Fibroblast of skin of back (primary cell): ENCODE measurements around the gene CCDC69.
A peak's percentile ranks its signal among the peaks of the same experiment; 100 is the strongest.
"Not testable (repeated sequence)": the region's sequence is repeated elsewhere in the genome, so short reads cannot be mapped to it uniquely, and the experiment has no call there.

ENCODE experiments used
- DNase-seq: peaks from one replicate; pipeline ENCODE4 v3.0.0-alpha.2; 2013

The CCDC69 gene

DNA sequence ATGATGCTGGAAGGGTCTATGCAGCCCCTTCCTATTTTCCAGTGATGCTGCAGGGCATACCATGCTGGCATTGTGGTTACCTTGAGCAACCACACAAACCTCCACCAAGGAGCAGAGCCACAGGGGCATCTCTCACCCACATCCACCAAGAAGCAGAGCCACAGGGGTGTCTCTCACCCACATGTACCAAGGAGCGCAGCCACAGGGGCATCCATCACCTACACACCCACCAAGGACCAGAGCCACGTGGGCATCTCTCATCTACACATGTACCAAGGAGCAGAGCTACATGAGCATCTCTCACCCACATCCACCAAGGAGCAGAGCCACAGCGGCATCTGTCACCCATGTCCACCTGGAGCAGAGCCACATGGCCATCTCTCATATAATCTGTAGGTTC lies 20.3 kb upstream of the CCDC69 start:
- DNase-seq = no peak

DNA sequence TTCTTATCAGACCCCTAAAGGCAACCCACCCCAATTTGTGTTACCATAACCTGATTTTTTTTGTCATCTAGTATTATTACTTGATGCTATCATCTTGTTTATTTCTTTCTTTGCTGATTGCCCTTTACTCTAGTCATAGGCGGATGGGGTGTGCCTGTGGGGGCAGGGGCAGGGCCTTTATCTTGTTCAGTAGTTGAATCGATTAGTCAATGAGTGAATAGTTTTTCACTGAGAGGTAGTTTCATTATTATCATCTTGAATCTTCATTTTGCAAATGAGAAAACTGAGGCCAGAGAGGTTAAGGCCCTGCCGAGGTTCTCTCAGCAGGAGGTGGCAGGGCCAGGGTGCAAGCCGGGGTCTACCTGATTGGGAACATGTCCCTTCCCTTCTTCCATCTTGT lies 19.7 kb upstream of the CCDC69 start:
- no peak for DNase-seq

- DNase-seq = no peak
These were observed 19.2 kb upstream of the CCDC69 start for GRCh38 chr5:151243127-151243526.

GRCh38 chr5:151240924-151241635 lies 17.2 kb upstream of the CCDC69 start:
- DNase-seq = no peak

- not testable (repeated sequence) for DNase-seq
These were observed 16.5 kb upstream of the CCDC69 start for GRCh38 chr5:151240268-151240835.

- peak; percentile 65 for DNase-seq
These were observed 15.5 kb upstream of the CCDC69 start for GRCh38 chr5:151239237-151239861.

DNA sequence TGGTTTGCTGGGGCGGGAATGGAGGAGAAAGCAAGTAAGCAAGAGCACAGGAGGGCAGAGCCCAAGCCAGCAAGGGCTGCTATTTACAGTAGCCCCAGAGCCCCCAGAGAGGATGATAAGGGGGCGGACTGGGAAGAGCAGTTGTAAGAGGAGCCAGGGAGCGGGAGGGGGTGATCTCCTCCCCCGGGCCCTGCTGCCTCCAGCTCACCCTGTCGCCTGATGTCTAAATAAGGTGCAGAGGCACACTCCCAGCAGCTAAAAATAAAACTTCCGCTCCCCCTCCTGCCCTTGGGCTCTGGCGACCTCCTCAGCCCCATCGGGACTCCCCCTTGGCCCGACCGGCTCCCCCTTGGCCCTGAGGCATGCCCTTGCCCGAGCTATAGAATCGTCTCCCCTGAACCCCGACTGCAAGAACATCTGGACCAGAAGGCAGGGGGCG lies 14.4 kb upstream of the CCDC69 start:
- no peak for DNase-seq

DNA sequence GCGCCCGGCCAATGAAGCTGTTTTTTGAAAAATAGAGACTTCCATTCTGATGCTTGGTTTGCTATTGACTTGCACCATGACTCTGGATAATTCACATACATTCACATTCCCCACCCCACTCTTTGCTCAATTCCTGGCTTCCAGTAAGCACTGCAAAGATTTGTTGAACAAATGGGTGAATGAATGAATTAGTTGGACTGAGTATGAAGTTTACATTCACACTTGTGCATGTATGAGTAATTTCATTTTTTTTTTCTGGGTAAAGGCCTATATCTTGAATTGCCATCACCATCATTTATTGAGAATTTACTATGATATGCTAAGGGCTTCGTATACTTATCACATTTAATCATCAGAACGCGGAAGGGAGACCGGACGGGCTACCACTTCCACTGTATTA lies 13.8 kb upstream of the CCDC69 start:
- DNase-seq = no peak

DNA sequence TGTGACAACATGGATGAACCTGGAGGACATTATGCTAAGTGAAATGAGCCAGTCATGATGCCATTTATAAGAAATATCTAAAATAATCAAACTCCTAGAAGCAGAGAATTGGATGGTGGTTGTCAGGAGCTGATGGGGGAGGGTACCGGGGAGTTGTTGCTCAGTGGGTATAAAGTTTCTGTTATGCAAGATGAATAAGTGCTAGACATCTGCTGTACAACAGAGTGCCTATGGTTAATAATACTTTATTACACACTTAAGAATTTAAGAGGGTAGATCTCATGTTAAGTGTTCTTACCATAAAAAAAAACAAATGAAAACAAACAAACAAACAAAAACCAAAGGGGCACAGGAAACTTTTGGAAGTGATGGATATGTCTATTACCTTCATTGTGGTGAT lies 13.0 kb upstream of the CCDC69 start:
- no peak for DNase-seq

DNA sequence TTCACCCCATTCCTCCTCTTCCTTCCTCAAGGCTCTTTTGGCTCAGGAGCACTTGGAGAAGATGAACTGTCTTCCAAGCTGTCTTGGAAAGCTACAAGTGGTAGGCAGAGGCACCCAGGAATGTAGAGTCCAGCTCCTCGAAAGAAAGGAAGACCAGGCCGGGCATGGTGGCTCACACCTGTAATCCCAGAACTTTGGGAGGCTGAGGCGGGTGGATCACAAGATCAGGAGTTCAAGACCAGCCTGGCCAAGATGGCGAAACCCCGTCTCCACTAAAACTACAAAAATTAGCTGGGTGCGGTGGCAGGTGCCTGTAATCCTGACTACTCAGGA lies 11.3 kb upstream of the CCDC69 start:
- not testable (repeated sequence) for DNase-seq

DNA sequence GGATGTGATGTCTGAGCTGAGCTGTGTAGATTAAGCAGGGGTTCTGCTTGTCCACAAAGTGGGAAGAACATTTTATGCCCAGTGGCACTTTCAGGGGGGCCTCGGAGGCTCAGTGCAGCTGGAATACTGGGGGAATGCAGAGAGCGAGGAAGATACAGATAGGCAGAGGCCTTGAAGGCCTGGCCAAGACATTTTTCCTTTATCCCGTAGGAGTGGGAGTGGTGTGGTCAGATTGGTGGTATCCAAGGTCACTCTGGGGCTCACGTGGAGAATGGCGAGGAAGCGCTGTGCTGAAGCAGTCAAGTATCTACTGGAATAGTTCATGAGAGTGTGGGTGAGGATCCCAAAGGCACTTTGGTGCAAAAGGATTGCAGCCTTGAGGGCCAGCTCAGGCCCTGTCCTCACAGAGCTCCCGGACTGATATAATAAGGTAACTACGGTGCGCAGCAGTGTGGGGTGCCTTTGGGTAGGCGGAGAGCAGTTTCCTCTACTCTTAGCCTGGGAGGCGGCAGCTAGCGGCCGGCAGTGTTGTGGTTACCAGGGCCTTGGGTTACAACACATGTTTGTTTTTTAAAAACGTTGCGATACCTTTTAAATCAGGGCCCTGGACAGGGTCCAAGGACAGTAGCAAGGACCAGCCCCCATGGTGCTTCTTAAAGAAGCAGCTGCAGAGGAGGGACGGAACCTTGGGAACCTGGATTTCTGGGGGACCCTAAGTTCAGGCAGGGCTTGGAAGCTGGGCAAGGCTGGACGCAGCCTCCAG lies 10.8 kb upstream of the CCDC69 start:
- no peak for DNase-seq

DNA sequence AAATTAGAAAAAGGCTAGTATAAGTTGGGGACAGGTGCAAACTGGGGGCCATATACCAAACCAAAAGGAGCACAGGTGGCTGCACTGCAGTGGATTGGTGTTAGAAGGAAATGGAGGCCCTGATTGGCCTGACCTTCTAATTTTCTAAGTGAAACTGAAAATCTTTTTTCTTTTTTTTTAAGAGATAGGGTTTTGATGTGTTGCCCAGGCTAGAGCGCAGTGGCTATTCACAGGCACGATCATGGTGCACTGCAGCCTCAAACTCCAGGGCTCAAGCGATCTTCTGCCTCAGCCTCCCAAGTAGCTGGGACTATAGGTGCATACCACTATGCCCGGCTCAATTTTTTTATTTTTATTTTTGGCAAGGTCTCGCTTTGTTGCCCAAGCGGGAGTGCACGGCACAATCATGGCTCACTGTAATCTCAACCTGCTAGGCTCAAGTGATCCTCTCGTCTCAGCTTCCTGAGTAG lies 9.8 kb upstream of the CCDC69 start:
- DNase-seq = no peak

GRCh38 chr5:151231359-151231758 lies 7.5 kb upstream of the CCDC69 start:
- no peak for DNase-seq

GRCh38 chr5:151230048-151230680 lies 6.3 kb upstream of the CCDC69 start:
- DNase-seq = no peak

GRCh38 chr5:151228986-151229385 lies 5.1 kb upstream of the CCDC69 start:
- DNase-seq = no peak

- DNase-seq = no peak
These were observed 4.1 kb upstream of the CCDC69 start for GRCh38 chr5:151227918-151228447.

- DNase-seq = no peak
These were observed 1.6 kb upstream of the CCDC69 start for GRCh38 chr5:151225475-151225874.

DNA sequence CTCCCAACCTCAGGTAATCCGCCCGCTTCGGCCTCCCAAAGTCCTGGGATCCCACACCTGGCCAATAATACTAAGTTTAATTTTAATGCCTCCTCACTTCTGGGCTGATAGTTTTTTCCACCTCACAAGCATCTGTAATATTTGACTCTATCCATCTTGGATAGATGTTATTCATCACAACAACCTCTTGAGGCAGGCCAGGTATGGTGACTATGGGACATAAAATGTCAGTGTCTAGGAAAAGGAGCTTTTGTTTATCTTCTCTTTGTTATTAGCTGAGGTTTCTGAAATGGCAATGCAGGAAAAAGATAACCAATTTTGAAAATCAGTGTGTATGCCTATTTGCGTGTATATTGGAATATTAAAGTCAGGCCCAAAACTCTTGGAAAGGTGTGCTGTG lies 1.2 kb upstream of the CCDC69 start:
- DNase-seq = no peak

DNA sequence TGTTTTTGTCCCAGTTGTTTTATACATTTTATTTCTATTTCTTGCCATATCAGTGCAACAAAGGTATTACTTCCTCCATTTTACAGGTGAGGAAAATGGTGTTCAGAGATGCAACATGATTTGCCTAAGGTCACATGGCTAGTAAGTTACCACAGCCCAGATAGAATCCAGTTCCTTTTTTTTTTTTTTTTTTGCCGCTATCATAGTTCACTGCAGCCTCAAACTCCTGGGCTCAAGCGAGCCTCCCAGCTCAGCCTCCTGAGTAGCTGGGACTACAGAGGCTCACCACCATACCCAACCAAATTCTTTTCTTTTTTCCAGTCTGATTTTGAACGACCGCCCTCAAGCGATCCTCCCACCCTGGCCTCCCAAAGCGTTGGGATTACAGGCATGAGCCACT lies 480 bp upstream of the CCDC69 start:
- DNase-seq = no peak

DNA sequence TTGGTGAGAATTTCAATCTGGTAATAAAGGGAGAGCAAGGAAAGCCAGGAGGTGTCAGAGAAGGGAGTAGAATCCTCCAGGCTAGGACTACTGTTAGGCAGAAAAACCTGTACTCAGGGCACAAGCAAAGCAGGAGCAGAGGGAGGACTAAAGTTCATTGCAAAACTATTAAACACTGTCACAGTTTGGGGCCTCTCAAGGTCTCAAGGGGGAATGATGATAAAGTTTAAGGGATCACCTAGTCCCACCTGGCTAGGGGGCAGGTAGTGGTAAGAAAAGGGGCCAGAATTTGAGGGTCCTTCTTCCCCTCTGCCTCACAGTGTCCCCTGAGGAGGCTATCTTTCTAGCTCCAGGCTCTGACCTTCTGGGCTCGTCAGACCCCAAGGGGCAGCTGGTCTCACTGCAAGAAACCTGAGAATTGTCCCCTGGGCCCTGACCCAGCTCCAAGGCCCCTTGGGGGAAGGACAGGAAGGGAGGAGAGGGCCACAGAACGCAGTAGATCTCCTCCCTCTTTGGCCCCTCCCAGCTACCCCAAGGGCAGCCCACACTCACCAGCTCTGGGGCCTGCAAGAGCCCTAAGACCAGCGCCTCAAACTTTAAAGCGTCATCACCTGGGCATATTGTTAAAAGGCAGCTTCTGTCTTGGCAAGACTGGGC lies 974 bp downstream of the CCDC69 start:
- no peak for DNase-seq

DNA sequence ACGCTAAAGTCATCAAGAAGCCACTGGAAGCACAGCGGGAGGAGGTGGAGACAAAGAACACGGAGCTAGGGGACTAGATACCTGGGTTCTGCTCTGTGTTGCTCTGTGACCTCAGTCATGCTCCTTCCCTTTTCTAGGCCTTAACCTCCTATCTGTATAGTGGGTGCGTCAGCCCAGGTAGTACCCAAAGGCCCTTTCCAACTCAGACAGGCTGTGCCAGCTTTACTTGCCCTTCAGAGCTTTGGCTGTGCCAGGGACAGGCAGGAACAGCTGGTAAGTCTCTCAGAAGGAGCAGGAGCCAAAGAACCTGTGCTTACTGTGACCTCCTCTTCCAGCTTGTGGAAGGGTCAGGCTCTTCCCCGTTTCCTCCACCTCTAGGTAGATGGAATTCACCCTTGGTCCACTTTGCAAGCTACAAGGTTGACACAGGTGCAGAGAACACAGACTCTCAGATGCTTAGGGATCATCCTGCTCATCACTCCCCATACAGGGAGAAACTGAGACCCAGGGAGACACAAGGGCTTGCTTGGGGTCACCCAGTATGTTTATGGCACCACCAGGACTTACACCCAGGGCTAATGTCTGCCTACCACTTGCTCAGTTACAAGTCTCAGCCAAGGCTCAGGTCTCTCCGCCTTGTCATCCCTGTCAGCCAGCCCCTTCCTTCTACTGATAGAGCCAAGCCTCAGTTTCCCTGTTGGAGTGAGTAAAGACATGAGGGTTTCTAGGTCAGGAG lies 1.7 kb downstream of the CCDC69 start:
- DNase-seq = no peak
